Coronary artery (tissue), 2 donors: Measurements from ENCODE around the gene ATP5F1D.

ENCODE experiments used
- DNase-seq: peaks from one replicate; pipeline ENCODE4 v3.0.0-alpha.2; 2017; ENCODE audit warnings: low spot score
- H3K27ac ChIP-seq, 2 donors: fragments of 200-600 bp; sonication (generic); one replicate each; pipeline ENCODE4 v1.5.1; 2016 to 2019
- H3K4me3 ChIP-seq: fragments of 200-600 bp; sonication (generic); 2 replicates; pipeline ENCODE4 v1.5.1; 2016; ENCODE audit warnings: mild to moderate bottlenecking, moderate library complexity
- CTCF ChIP-seq: fragments of 200-600 bp; sonication (generic); IDR thresholded peaks from one replicate; pipeline ENCODE4 v1.5.1; 2019; ENCODE audit warnings: antibody characterized with exemption

The ATP5F1D gene

GRCh38 chr19:1259876-1260748, 18.6 kb downstream of the ATP5F1D start:
- no peak for TF ChIP-seq CTCF
- Histone ChIP-seq H3K4me3 (peak overlapping the region; percentile 93), H3K27ac (peak overlapping the region; percentile 88 to 99)
- DNase-seq = peak; percentile 82

GRCh38 chr19:1260749-1261537, 19.4 kb downstream of the ATP5F1D start:
- TF ChIP-seq CTCF = no peak
- peak overlapping the region; percentile 93 for H3K4me3 ChIP-seq
- peak; percentile 97 for DNase-seq
- peak overlapping the region; percentile 88 to 99 for H3K27ac ChIP-seq

- no peak for DNase-seq
- TF ChIP-seq CTCF = no peak
- H3K4me3 ChIP-seq = peak overlapping the region; percentile 93
- H3K27ac ChIP-seq = peak overlapping the region; percentile 78 to 99
Measured at GRCh38 chr19:1261538-1261797, 19.9 kb downstream of the ATP5F1D start.

- Histone ChIP-seq H3K27ac (peak overlapping the region; percentile 78 to 99), H3K4me3 (peak overlapping the region; percentile 93)
- peak; percentile 92 for DNase-seq
- TF ChIP-seq CTCF = no peak
Measured at GRCh38 chr19:1261798-1262622, 20.5 kb downstream of the ATP5F1D start.

GRCh38 chr19:1262623-1263123, 21.1 kb downstream of the ATP5F1D start:
- TF ChIP-seq CTCF = no peak
- DNase-seq = no peak
- H3K4me3 ChIP-seq = peak overlapping the region; percentile 93
- peak overlapping the region; percentile 78 to 99 for H3K27ac ChIP-seq

- no peak for DNase-seq
- no peak for TF ChIP-seq CTCF
- Histone ChIP-seq H3K27ac (peak overlapping the region; percentile 78 to 99), H3K4me3 (no peak overlapping the region)
Measured at GRCh38 chr19:1263188-1263587, 21.6 kb downstream of the ATP5F1D start.
